Spleen (tissue), 13 donors: ENCODE data around the gene ZDBF2. TPM values are rescaled to one million over a fixed set of nuclear protein-coding genes. Genes with fewer than 3 reads are reported as not detected.
"Not testable (repeated sequence)": the region's sequence is repeated elsewhere in the genome, so short reads cannot be mapped to it uniquely, and the experiment has no call there.

Experiments used
- DNase-seq: peaks from one replicate; pipeline ENCODE4 v3.0.0-alpha.2; 2020
- H3K27ac ChIP-seq, 8 donors: fragments of 200-600 bp; sonication (generic) in 7 of 8; 1 replicate in 4 of 8; 2 replicates in 4 of 8; pipeline versions ENCODE4 v1.5.0 to v1.8.0; 2016 to 2021; ENCODE audit warnings: inconsistent platforms in 4 of 8, mild to moderate bottlenecking in 4 of 8, moderate library complexity in 1 of 8
- H3K27me3 ChIP-seq, 7 donors: fragments of 200-600 bp; sonication (generic) in 6 of 7; replicated peaks in 1 of 7; 1 replicate in 4 of 7; 2 replicates in 3 of 7; pipeline versions ENCODE4 v1.5.0 to v1.8.0; 2016 to 2021; ENCODE audit warnings: inconsistent platforms in 3 of 7, mild to moderate bottlenecking in 1 of 7
- H3K36me3 ChIP-seq, 6 donors: fragments of 200-600 bp; sonication (generic) in 5 of 6; 1 replicate in 4 of 6; 2 replicates in 2 of 6; pipeline versions ENCODE4 v1.5.0 to v1.8.0; 2016 to 2021; ENCODE audit warnings: inconsistent platforms in 2 of 6
- H3K4me1 ChIP-seq, 6 donors: fragments of 200-600 bp; sonication (generic) in 5 of 6; 1 replicate in 3 of 6; 2 replicates in 3 of 6; pipeline versions ENCODE4 v1.5.0 to v1.8.0; 2016 to 2021; ENCODE audit warnings: inconsistent platforms in 3 of 6
- H3K4me3 ChIP-seq, 8 donors: fragments of 200-600 bp; sonication (generic) in 7 of 8; 1 replicate in 4 of 8; 2 replicates in 4 of 8; pipeline versions ENCODE4 v1.5.0 to v1.8.0; 2016 to 2021; ENCODE audit warnings: inconsistent platforms in 4 of 8, mild to moderate bottlenecking in 4 of 8, moderate library complexity in 2 of 8
- H3K9me3 ChIP-seq, 8 donors: fragments of 200-600 bp; sonication (generic) in 7 of 8; 1 replicate in 4 of 8; 2 replicates in 4 of 8; pipeline versions ENCODE4 v1.5.0 to v1.8.0; 2016 to 2021; ENCODE audit warnings: inconsistent platforms in 4 of 8
- POLR2A ChIP-seq, 3 donors: fragments of 450-650 bp; IDR thresholded peaks; one replicate each; pipeline ENCODE4 v1.5.1; 2017; ENCODE audit warnings: antibody characterized with exemption in 3 of 3, mild to moderate bottlenecking in 1 of 3
- POLR2AphosphoS5 ChIP-seq, 3 donors: sonication (generic); formaldehyde crosslinking; IDR thresholded peaks; one replicate each; pipeline ENCODE4 v1.5.1; 2017; ENCODE audit warnings: antibody characterized with exemption in 3 of 3
- WGBS, 5 donors: extraction: QIAGEN DNeasy Blood & Tissue Kit in 3 of 5; methylation state at CpG; one replicate each; pipeline versions ENCODE4 v1.1.5 to v1.1.7; 2013 to 2018; 5-methylcytosine and 5-hydroxymethylcytosine counted together
- intact Hi-C: fragments of 100-400 bp; cut with DNase I; formaldehyde crosslinking; loops from one replicate; pipeline ENCODE4 v1.15.0; 2023; ENCODE audit warnings: low total_unique reads
- long read RNA-seq, 2 donors: transcript quantifications; one replicate each; lab custom pipeline, GENCODE V29; 2026
- polyA plus RNA-seq, 3 donors: library from polyadenylated mRNA; stranded (reverse); fragments of 200-250 nt; gene quantifications; one replicate each; pipeline ENCODE4 v1.2.1, GENCODE V29; 2013
- total RNA-seq, 7 donors: library from RNA; depleted of rRNA in 3 of 7; stranded (reverse); fragments of >200 nt in 3 of 7; fragmentation: NEBNext Ultra II Directional in 4 of 7; extraction: Animal tissue kit (Norgen Biotek cat#: 25700) in 4 of 7; gene quantifications; one replicate each; pipeline versions ENCODE4 v1.1.0 to v1.2.1, GENCODE V29; 2016 to 2021
- TF ChIP-seq, protein P1 (sequence below), 11 experiments: fragments of 200-600 bp in 7 of 11; fragments of 450-650 bp in 4 of 11; sonication (generic) in 4 of 11; IDR thresholded peaks in 8 of 11; conservative IDR thresholded peaks in 3 of 11; 1 replicate in 7 of 11; 2 replicates in 4 of 11; pipeline versions ENCODE4 v1.4.0 to v1.8.0; 2016 to 2021; ENCODE audit warnings: antibody characterized with exemption in 11 of 11, inconsistent platforms in 4 of 11, mild to moderate bottlenecking in 1 of 11
- donor health status: healthy with polysubstance abuse.
- donor health status: DM: no; HTN: no; CAD: no; lungs with moderate emphysema.
- donor health status: DM: no; HTN: no; CAD: no.
- donor health status: Bipolar disorder and iron deficiency.
- donor health status: healthy.
- donor health status: DM: no; HTN: no; CAD: no.
- donor health status: DM: yes; HTN: yes; CAD: no.

Gene ZDBF2
- total RNA-seq (10 to 100 TPM in 6 of 7 donors, 1 to 10 TPM in 1; 8.6 to 14.7 (median 13.4) TPM), polyA plus RNA-seq (1 to 10 TPM; 1.2 to 1.3 (median 1.2) TPM)
- long read RNA-seq, donor 1, full-length matches to known transcripts: 1 of 1 reads
- long read RNA-seq, donor 1, partial matches to known transcripts: 0 of 1 reads
- long read RNA-seq, donor 1, other reads (novel, unspliced or antisense): 0 of 1 reads
- long read RNA-seq, donor 2, full-length matches to known transcripts: 1 of 1 reads
- long read RNA-seq, donor 2, partial matches to known transcripts: 0 of 1 reads
- long read RNA-seq, donor 2, other reads (novel, unspliced or antisense): 0 of 1 reads

DNA sequence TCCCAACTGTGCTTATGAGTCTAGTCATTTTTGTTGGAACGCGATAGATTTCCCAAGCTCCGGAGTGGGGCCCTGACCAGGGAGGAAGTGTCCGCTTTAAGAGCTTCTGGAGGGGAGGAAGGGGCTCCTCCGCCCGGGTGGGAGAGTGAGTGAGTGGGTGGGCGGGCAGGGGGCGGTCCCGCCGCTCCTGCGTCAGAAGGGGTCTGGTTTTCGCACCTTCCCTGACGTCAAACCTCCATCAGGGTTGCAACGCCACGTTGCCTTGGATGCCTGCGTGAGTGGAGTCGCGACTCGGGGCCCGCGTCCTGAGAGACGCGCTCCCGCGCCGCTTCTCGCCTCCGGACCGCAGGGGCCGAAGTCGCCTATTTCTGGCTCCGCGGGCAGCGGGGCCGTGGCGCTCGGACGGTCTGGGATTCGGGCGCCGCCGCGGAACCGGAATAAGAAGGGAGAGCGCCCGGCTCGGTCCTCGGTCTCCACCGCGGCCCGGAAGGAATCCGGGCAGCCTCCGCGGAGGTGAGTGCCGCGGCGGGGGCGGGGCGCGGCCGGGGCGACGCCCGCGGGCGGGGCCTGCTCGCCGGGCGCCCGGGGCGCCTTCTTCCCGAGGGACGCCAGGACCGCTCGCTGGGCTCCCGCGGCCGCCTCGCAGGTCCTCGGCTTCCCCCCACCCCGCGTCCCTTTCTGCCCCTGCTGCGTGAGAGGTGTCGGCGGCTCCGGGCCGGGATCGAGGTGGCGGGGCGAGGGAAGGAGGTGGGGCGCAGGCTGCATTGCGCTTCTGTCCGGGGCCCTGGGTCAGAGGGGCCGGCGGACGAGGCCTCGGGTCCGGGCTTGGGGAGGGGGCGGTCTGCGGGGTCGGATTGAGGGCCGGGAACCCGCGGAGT is at the start of gene ZDBF2:
Gene ZDBF2 (plus strand): TSS at position 230 of the 878 bp plus-strand sequence. CDS start 7,187 bp downstream, outside the sequence.
- WGBS, 5 donors: 1 to 2% (median 2%) methylated on average over 26 to 104 of the region's 104 CpGs
- peak within 1 kb of the TSS; percentile 58 to 87 (median 60) for H3K4me3 ChIP-seq
- H3K9me3 ChIP-seq: no peaks in the 10 kb centered on the region
- H3K4me1 ChIP-seq: peaks cover 0 to 31% (median 15%) of the 10 kb centered on the region in 6 donors
- peak; percentile 49 to 75 (median 72) for TF ChIP-seq POLR2AphosphoS5 (IDR thresholded peaks at IDR 0.05)
- TF ChIP-seq POLR2A (IDR thresholded peaks at IDR 0.05): no peak
- TF ChIP-seq, protein P1, sequence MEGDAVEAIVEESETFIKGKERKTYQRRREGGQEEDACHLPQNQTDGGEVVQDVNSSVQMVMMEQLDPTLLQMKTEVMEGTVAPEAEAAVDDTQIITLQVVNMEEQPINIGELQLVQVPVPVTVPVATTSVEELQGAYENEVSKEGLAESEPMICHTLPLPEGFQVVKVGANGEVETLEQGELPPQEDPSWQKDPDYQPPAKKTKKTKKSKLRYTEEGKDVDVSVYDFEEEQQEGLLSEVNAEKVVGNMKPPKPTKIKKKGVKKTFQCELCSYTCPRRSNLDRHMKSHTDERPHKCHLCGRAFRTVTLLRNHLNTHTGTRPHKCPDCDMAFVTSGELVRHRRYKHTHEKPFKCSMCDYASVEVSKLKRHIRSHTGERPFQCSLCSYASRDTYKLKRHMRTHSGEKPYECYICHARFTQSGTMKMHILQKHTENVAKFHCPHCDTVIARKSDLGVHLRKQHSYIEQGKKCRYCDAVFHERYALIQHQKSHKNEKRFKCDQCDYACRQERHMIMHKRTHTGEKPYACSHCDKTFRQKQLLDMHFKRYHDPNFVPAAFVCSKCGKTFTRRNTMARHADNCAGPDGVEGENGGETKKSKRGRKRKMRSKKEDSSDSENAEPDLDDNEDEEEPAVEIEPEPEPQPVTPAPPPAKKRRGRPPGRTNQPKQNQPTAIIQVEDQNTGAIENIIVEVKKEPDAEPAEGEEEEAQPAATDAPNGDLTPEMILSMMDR (IDR thresholded peaks at IDR 0.05 in 8 of 11, conservative IDR thresholded peaks at IDR 0.05 in 3 of 11): no peak
- peak within 1 kb of the TSS; percentile 55 to 85 (median 74) for H3K27ac ChIP-seq
- no peaks in the 10 kb centered on the region for H3K36me3 ChIP-seq
- DNase-seq: peak; percentile 86
- intact Hi-C loops: no loop called here
- H3K27me3 ChIP-seq: peaks cover 0 to 97% (median 36%) of the 10 kb centered on the region in 7 donors

DNA sequence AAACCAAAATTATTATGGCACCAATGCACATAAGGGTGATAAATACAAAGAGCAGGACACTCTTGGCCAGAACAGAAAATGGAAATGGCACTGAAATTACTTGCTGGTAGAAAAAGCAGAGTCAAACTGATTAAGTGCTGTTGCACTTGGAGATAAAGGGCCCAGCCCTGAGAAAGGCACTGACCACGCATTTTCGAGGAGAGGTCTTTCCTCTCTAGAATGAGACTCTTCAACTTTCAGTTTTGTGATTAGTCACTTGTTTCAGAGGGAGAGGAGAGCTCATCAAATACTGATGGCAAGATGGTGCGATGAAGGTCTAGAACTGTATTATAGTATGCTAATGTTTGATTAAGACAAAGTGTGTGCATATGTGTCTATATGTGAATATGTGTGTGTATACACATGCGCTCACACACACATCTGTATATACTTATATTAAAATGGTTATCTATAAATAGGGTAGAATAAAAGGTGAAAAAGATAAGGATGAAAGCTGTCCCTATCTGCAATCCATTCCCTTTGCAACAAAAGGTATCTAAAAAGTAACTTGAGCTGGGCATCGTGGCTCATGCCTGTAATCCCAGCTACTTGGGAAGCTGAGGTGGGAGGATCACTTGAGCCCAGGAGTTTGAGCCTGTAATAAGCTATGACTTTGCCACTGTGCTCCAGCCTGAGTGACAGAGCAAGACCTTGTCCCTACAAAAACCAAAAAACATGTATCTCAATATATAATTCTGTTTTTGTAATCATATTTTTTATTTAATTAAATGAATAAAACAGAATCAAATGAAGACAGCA is 48.8 kb upstream of the ZDBF2 start:
- no peaks in the 10 kb centered on the region for H3K36me3 ChIP-seq
- no peak overlapping the region for H3K27ac ChIP-seq
- H3K27me3 ChIP-seq: peaks cover 0 to 11% (median 0%) of the 10 kb centered on the region in 7 donors
- TF ChIP-seq, protein P1 (IDR thresholded peaks at IDR 0.05 in 8 of 11, conservative IDR thresholded peaks at IDR 0.05 in 3 of 11): no peak
- TF ChIP-seq POLR2A (IDR thresholded peaks at IDR 0.05): no peak
- TF ChIP-seq POLR2AphosphoS5 (IDR thresholded peaks at IDR 0.05): no peak
- no peak for DNase-seq
- no peak overlapping the region for H3K4me3 ChIP-seq
- 51 to 73% (median 63%) methylated on average over 5 of the region's 5 CpGs for WGBS, 5 donors
- intact Hi-C loops: no loop called here
- H3K4me1 ChIP-seq: no peaks in the 10 kb centered on the region
- H3K9me3 ChIP-seq: peaks cover 0 to 29% (median 20%) of the 10 kb centered on the region in 8 donors

DNA sequence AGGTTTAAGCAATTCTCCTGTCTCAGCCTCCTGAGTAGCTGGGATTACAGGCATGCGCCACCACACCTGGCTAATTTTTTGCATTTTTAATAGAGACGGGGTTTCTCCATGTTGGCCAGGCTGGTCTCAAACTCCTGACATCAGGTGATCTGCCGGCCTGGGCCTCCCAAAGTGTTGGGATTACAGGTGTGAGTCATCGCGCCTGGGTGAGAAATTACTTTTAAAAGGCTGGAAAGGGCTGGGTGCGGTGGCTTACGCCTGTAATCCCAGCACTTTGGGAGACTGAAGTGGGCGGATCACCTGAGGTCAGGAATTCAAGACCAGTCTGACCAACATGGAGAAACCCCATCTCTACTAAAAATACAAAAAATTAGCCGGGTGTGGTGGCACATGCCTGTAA is 45.8 kb upstream of the ZDBF2 start:
- 78 to 92% (median 85%) methylated on average over 8 to 9 of the region's 9 CpGs for WGBS, 5 donors
- DNase-seq, H3K36me3 ChIP-seq, intact Hi-C loops, H3K27ac ChIP-seq, H3K4me1 ChIP-seq, H3K27me3 ChIP-seq, H3K4me3 ChIP-seq: not testable (repeated sequence)
- peaks cover 0 to 19% (median 10%) of the 10 kb centered on the region in 8 donors for H3K9me3 ChIP-seq

DNA sequence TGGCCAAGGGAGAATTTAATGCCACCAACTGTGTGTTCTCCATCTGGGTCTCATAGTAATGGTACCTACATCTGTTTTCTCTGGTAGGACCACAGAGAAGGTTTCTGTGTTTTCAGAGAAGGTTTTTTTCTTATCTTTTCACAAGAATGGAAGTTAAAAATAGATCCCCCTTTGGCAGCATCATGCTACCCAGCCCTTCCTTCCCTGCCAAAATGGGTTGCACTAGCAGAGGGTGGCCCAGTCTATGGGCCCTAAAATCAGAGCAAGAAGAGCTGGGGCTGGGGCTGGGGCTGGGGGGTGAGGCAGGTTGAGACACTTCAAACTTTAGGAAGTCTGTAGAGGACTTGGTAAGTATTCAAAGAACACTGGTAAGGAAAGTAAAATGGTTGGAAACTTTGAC is 44.8 kb upstream of the ZDBF2 start:
- H3K4me3 ChIP-seq: no peak overlapping the region
- H3K36me3 ChIP-seq: no peaks in the 10 kb centered on the region
- peaks cover 0 to 2% (median 0%) of the 10 kb centered on the region in 7 donors for H3K27me3 ChIP-seq
- no peak for DNase-seq
- intact Hi-C loops: no loop called here
- H3K4me1 ChIP-seq: no peaks in the 10 kb centered on the region
- H3K9me3 ChIP-seq: peaks cover 0 to 19% (median 10%) of the 10 kb centered on the region in 8 donors
- no peak overlapping the region for H3K27ac ChIP-seq
- TF ChIP-seq POLR2A (IDR thresholded peaks at IDR 0.05): no peak
- TF ChIP-seq, protein P1 (IDR thresholded peaks at IDR 0.05 in 8 of 11, conservative IDR thresholded peaks at IDR 0.05 in 3 of 11): no peak
- TF ChIP-seq POLR2AphosphoS5 (IDR thresholded peaks at IDR 0.05): no peak
